Stomach (tissue), 4 donors: ENCODE measurements around the gene COPE.

Experiments used
- CTCF ChIP-seq, 7 experiments: fragments of 450-650 bp in 4 of 7; fragments of 200-600 bp in 3 of 7; sonication (generic) in 3 of 7; IDR thresholded peaks; one replicate each; pipeline ENCODE4 v1.5.1; 2016 to 2019; ENCODE audit warnings: antibody characterized with exemption in 7 of 7, control low read depth in 2 of 7, mild to moderate bottlenecking in 1 of 7
- POLR2AphosphoS5 ChIP-seq, 3 donors: sonication (generic); formaldehyde crosslinking; IDR thresholded peaks; one replicate each; pipeline ENCODE4 v1.6.1; 2016; ENCODE audit warnings: antibody characterized with exemption in 3 of 3

- TF ChIP-seq CTCF (IDR thresholded peaks at IDR 0.05) (no peak), POLR2AphosphoS5 (IDR thresholded peaks at IDR 0.05) (no peak)
These were observed 19.3 kb downstream of the COPE start for GRCh38 chr19:18899624-18900560.
